Coronary artery (tissue), 2 donors: Measurements from ENCODE around the gene C3orf20.

Source experiments
- DNase-seq: peaks from one replicate; pipeline ENCODE4 v3.0.0-alpha.2; 2017; ENCODE audit warnings: low spot score
- H3K27ac ChIP-seq, 2 donors: fragments of 200-600 bp; sonication (generic); one replicate each; pipeline ENCODE4 v1.5.1; 2016 to 2019
- H3K4me3 ChIP-seq: fragments of 200-600 bp; sonication (generic); 2 replicates; pipeline ENCODE4 v1.5.1; 2016; ENCODE audit warnings: mild to moderate bottlenecking, moderate library complexity
- TF ChIP-seq, protein P1 (sequence below): fragments of 200-600 bp; sonication (generic); IDR thresholded peaks from one replicate; pipeline ENCODE4 v1.5.1; 2019; ENCODE audit warnings: antibody characterized with exemption

Gene C3orf20

GRCh38 chr3:14789640-14790285, 114.8 kb downstream of the C3orf20 start:
- Histone ChIP-seq H3K27ac (no peak overlapping the region), H3K4me3 (no peak overlapping the region)
- no peak for DNase-seq
- TF ChIP-seq, protein P1, sequence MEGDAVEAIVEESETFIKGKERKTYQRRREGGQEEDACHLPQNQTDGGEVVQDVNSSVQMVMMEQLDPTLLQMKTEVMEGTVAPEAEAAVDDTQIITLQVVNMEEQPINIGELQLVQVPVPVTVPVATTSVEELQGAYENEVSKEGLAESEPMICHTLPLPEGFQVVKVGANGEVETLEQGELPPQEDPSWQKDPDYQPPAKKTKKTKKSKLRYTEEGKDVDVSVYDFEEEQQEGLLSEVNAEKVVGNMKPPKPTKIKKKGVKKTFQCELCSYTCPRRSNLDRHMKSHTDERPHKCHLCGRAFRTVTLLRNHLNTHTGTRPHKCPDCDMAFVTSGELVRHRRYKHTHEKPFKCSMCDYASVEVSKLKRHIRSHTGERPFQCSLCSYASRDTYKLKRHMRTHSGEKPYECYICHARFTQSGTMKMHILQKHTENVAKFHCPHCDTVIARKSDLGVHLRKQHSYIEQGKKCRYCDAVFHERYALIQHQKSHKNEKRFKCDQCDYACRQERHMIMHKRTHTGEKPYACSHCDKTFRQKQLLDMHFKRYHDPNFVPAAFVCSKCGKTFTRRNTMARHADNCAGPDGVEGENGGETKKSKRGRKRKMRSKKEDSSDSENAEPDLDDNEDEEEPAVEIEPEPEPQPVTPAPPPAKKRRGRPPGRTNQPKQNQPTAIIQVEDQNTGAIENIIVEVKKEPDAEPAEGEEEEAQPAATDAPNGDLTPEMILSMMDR, result no peak

DNA sequence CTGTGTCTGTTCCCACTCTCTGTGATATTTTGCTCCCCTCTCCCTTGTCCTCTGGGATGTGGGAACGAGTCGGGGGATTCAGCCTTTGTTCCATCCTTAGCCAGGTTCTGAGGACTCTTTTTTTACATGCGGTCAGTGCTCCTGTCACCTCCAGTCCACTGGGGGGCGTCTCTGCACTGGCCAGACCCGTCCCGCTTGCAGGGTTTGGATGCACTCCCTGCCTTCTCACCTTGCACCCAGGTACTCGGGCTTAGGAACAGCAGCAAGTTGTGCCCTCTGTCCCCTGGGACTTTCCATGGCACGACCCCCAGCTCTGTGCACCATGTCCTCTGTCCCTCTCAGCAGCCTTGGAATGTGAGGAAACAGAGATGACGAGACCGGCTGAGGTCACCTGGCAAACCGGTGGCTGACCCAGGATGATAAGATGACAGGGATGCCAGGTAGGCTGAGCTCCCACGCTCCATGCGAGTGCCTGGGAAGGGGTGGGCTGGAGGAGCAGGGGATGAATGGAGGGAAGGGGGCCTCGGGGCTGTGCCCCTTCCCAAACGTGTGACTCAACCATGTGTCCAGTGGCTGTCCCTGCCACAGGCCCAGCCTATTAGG, 116.5 kb downstream of the C3orf20 start:
- TF ChIP-seq, protein P1, result peak; percentile 48
- no peak overlapping the region for H3K4me3 ChIP-seq
- peak; percentile 75 for DNase-seq

DNA sequence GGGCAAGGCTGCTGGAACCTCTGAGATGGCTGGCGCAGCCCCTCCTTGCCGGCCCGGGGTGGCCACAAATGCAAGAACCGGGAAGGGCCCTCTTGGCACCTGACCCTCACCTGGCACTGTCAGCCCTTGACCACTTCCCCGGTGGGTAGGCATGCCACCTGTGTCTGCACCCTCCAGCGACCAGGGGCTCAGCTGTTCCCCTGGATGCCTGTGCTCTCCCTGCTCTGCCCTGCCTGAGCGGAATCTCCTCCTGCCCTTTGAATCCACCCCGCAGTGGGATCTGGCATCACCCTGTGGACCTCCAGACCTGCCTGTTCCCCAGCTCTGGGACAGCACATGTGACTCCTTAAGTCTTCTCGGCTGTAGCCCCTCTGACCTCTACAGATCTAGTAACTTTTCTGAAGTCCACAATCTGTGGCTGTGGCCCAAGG, 117.8 kb downstream of the C3orf20 start:
- DNase-seq, result no peak
- Histone ChIP-seq H3K4me3 (no peak overlapping the region), H3K27ac (peak overlapping the region in 1 of 2 donors; percentile 78)
- TF ChIP-seq, protein P1, result no peak

More for the DNA sequence above, 116.5 kb downstream of the C3orf20 start:
- H3K27ac ChIP-seq, result peak overlapping the region in 1 of 2 donors; percentile 60

GRCh38 chr3:14793126-14793857, 118.4 kb downstream of the C3orf20 start:
- peak overlapping the region; percentile 54 to 78 for H3K27ac ChIP-seq
- H3K4me3 ChIP-seq, result no peak overlapping the region
- TF ChIP-seq, protein P1, result no peak
- peak; percentile 74 for DNase-seq

DNA sequence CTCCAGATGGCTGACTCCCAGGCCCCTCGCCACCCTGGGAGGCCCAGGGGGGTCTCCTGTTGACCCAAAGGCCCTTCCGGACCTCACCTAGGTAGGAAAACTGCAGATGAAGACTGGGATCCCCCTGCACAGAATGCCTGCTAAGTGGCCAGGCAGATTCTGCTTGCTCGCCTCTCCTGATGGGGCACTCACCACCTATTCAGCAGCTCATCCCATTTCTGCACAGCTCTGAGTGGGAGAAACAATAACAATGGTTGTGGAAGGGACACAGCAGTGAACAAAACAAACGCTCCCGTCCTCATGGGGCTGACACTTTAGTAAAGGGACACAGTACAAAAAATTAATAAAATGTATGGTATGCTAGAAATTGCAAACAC, 118.9 kb downstream of the C3orf20 start:
- Histone ChIP-seq H3K4me3 (no peak overlapping the region), H3K27ac (peak overlapping the region; percentile 54 to 78)
- TF ChIP-seq, protein P1, result no peak
- DNase-seq, result no peak

DNA sequence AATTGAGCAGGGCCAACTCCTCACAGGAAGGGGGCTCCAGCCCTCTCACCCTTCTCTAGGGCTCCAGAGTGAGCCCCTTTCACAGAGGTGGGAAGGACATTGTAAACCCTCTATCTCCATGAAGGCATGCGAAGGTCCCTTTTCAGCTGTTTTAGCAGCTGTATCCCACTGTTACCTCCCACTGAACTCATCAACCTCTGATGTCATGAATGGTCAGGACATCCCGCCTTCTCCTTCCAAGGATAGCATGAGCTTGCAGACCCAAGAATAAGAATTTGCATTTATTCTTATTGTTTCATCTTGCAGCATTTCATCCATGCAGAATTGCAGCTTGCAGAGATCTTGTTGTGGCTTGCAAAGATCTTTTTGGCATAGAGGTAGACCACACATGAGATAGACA, 119.5 kb downstream of the C3orf20 start:
- DNase-seq, result no peak
- no peak overlapping the region for H3K4me3 ChIP-seq
- peak overlapping the region in 1 of 2 donors; percentile 78 for H3K27ac ChIP-seq
- TF ChIP-seq, protein P1, result no peak
